Testis (tissue), 2 donors: ENCODE measurements around the gene SLC4A3.

Experiments
- POLR2A ChIP-seq: fragments of 450-650 bp; IDR thresholded peaks from one replicate; pipeline ENCODE4 v1.6.1; 2017; ENCODE audit warnings: antibody characterized with exemption, mild to moderate bottlenecking, moderate library complexity
- TF ChIP-seq, protein P1 (sequence below), 3 experiments: fragments of 450-650 bp in 2 of 3; fragments of 200-600 bp in 1 of 3; sonication (generic) in 1 of 3; IDR thresholded peaks; one replicate each; pipeline ENCODE4 v1.5.1; 2016 to 2019; ENCODE audit warnings: antibody characterized with exemption in 3 of 3, mild to moderate bottlenecking in 2 of 3, moderate library complexity in 1 of 3

DNA sequence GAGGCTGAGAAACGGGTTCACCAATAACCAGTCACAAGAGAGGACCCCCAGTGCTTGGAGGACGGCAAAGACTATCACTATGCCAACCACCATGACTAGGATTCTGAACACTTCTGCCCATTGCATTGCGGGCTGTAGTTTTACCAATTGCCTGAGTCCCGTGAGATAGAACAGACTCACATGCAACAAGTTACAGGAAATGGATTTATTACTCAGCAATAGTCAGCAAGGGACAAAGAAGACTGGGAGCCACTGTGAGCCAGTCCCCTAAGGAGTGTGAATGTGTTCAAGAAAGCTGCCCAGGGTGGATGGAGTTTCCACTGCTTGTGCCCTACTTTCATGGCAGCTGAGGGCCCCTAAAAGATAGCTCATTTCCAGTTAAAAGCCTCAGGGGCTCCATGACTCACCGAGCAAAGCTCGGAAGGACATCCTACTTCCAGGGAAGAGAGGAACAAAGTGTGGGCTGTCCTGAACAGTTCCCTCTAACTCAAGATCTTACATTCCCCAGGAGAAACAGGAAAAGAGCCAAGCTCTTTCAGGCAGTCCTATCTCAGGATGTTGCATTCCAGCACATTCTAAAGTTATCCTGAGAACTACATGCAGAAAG is 54.4 kb downstream of the SLC4A3 start:
- TF ChIP-seq, protein P1, sequence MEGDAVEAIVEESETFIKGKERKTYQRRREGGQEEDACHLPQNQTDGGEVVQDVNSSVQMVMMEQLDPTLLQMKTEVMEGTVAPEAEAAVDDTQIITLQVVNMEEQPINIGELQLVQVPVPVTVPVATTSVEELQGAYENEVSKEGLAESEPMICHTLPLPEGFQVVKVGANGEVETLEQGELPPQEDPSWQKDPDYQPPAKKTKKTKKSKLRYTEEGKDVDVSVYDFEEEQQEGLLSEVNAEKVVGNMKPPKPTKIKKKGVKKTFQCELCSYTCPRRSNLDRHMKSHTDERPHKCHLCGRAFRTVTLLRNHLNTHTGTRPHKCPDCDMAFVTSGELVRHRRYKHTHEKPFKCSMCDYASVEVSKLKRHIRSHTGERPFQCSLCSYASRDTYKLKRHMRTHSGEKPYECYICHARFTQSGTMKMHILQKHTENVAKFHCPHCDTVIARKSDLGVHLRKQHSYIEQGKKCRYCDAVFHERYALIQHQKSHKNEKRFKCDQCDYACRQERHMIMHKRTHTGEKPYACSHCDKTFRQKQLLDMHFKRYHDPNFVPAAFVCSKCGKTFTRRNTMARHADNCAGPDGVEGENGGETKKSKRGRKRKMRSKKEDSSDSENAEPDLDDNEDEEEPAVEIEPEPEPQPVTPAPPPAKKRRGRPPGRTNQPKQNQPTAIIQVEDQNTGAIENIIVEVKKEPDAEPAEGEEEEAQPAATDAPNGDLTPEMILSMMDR (IDR thresholded peaks at IDR 0.05): no peak
- no peak for TF ChIP-seq POLR2A
